GM21447 (cell line): ENCODE results near the gene PRKAG1.

Source experiments
- ATAC-seq: cut with Tn5 transposase; IDR thresholded peaks from one replicate; pipeline ENCODE4 v1.9.1; 2021; ENCODE audit not compliant: unreplicated experiment

Gene PRKAG1

DNA sequence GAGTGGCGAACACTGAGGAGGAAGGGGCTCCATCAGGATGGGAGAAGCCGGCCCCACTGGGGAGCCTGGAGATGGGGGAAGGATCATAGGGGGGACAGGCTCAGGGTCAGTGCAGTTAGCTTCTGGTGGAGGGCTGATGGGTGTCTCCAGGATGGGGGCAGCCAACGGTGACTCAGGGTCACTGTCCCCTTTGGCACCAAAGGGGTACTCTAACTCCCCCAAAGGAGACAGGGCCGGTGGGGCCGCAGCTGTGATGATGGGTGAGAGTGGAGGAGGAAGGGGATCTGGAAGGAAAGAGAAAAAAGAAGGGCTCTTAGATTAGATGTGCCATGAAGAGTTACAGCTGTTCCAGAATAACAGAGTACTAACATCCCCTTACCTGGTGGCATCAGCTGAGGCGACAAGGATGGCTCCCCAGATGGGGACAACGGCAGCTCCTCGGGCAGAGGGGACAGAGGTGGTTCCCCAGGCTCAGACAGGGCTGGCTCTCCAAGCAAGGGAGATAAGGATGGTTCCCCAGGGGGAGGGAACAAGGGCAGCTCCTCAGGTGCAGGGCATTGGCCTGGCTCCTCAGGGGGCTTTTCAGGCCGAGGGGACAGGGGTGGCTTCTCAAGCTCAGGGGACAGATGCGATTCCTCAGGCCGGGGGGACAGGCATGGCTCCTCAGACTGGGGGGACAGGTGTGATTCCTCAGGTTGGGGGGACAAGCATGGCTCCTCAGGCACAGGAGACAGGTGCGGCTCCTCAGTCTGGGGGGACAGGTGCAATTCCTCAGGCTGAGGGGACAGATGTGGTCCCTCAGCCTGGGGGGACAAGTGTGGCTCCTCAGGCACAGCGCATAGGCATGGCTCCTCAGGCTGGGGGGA, 32.2 kb upstream of the PRKAG1 start:
- no peak for ATAC-seq

DNA sequence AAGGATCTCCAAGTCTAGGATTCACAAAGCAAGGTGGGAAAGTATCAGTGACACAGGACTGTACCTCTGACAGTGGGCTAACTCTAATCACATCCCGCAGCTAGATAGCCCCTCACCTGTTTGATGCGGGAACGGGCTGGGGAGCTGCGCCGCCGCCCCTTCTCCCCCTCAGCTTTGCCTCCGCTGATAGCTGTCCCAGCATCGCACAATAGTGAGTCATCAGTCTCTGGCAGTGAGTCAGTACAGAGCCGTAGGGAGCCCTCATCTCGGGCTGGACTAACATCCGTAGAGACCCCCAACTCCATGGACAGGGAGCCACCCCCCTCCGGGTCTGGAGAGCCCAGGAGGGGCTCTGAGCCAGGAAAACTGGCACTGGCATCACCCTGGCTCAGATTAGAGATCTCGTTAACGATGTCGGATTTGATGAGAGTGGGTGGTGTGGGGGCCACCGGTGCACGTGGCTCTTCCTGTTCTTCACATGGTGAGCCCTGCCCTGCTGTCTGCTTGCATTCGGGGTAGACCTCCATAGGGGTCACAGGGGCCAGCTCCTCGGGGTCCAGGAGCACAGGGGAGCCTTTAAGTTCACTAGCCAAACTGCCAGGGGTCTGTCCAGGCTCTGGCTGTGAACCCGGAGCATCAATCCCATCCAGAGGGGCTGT, 31.1 kb upstream of the PRKAG1 start:
- ATAC-seq = no peak

DNA sequence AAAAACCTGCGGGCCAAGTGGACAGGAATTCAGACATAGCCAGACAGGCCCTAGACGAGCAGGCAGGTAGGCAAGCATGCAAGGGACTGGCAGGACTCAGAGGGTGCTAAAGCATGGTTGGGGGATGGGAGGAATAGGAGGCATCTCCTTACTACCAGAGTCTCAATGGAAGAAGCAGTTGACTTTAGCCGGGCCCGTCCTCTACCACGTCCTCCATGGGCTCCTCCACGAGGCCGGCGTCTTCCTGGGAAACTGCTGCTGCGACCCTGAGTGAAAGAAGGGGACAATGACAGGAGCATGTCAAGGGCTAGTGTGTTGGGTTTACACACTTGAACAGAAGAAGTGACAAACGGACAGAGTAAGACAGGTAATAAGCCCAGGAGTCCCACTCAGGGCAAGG, 30.4 kb upstream of the PRKAG1 start:
- ATAC-seq = no peak

DNA sequence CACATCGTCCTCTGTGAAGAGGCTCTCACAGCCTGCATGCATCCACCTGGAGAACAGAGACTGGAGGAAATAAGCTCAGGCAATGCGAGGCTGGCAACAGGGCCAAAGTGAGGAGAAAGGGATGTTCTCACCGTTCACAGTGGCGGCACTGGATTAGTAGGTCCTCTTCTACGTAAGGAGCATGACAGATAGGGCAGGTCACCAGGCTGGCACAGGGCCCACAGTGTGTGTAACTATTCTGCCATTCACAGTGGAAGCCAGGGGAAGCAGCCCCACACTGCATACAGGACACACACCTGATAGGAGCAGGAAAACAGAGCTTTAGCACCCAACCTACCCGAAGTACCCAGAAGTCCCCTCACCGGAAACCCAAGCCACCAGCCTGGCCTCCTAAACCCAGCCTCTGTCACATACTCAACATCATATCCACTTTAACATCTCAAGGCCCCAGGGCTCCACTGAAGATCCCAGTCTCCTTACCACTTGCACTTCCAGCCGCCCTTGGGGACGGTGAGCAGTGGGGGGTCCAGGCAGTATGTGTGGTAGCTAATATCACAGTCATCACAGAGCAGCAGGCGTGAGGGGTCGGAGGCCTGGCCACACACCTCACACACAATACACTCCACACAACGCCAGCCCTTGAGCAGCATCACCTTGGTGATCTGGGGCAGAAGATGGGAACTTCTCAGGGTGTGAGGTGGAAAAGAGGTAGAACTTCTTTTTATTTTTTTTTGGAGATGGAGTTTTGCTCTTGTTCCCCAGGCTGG, 27.7 kb upstream of the PRKAG1 start:
- ATAC-seq = no peak

DNA sequence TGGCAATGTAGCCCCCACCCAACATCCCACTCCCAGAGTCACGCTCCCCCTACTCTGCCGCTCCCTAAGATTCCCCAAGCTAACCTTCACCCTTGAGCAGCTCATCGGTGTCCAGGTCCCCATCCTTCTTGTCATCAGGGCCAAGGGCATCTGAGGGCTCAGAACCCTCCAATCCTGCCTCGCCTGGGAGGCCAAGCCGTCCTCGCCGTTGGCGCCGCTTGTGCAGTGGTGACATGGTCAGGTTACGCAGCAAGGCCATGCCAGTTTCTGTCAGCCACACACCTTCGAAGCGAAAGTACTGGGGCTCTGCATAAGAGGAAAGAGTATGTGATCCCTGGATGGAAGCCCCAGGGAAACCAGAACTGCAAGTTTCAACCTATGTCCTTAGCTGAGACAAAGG, 26.1 kb upstream of the PRKAG1 start:
- ATAC-seq = no peak

DNA sequence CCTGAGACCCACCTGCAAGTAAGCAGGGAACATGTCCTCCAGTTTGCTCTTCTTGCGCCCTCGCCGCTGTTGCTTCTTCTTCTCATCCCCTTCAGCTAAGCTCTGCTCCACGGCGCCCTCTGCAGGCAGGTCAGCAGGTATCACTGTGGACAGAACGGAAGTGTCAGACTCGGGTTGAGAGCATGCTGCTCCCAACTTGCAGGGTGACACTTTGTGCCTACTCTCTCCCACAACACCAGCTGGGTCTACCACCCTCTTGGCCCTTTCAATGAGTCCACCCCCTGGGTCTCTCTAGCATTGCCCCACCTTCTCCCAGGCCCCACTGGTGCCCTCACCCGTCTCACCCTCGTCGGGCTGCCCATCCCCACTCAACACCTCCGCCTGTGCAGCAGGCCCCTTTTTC, 25.3 kb upstream of the PRKAG1 start:
- ATAC-seq = no peak

DNA sequence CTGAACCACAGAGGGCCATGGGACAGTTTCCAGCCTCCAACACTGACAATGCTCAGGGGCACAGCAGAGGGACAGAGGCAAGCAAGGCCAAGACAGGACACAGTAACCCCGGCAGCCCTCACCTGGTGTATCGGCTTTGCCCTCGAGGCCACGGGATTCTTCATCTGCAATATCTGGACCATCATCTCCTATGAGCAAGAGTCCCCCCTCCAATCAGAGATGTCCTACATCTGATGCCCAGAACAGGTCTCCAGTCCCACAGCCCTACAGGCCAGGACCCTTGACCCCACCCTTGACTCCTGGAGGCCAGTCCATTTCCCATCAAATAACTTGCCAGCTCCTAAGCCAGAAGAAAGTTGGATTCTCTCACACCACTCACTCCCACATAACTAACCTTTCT, 24.7 kb upstream of the PRKAG1 start:
- no peak for ATAC-seq

DNA sequence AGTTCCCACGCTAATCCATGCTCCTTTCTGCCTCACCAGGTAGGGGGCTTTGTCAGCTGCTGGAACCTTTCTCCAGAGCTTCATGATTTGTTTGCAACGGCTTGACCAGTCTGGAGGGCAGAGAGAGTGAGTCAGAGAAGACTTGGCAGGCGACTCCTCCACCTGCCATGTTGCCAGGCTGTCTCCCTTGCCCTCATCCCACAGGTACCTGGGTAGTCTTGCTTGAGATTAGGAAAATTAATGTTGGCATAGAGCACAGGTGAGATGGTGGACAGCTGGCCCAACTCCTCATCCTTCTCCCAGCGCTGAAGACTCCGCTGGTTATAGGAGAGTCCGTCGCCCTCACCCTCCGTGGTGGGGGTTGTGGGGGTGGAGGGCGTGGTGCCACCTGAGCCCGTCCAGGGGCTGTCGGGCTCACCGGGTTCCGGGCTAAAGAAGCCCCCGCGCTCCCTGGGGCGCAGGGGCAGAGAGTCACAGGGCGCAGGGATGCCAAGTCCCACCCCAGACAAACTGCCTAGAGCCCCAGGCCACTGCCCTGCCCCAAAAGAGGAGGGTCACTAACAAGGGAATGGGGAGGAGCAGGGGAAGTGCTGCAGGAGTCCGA, 23.4 kb upstream of the PRKAG1 start:
- no peak for ATAC-seq

DNA sequence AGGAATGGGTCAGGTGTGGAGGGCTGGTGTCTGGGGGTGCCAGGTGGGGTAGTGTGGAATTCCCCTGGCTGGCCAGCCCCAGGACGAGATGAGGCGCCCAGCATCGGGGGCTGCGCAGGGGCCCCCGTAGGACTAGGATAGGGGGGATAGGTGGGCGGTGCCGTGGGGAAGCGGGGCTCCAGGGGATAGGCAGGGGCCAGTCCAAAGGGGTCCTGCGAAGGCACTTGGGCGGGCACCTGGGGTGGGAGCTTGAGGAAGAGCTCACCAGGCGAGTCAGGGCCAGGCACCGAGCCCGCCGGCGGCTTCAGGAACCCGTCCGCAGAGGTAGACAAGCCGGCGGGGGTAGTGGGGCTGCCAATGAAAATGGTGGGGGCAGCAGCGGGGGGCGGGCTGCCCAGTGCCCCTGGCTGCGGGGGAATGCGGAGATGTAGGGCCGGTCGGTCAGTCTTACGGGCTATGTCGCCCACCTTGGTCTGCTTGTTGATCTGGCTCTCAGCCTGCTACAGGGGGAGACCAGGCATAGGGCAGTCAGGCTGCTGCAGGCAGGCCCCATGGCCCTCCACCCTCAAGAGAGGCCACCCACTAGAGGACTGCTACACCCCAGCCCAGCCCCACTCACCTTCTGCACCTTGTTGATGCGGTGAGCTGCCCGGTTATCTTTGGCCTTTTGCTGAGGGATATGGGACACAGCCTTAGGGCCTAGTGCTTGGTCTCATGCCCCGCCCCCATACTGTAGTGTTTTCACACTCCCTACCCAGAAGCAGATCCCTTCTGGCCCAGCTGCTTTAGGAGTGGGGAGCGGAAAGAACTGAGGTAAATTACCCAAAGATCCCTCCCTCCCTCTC, 22.7 kb upstream of the PRKAG1 start:
- ATAC-seq = no peak

DNA sequence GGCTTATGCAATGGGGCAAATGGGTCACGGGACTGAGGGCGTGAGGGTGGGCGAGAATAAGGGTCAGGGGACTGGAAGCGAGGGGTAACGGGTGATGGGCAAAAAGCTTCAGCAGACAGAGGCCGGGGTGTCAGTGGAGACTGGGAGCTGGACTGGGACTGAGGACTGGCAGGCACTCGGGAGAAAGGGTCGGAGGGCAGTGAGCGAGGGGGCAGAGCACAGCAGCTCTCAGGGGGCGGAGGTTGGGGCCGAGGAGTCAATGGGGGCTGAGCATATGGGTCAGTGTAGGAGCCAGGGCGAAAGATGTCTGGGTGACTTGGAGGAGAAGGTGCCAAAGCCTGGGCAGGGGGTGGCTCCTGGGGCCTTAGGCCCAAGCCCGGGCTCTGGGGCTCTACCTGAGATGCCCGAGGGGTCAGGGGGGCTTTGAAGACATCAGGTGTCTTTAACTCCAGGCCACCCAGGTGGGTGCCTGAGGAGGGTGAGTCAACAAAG, 21.8 kb upstream of the PRKAG1 start:
- ATAC-seq = no peak

DNA sequence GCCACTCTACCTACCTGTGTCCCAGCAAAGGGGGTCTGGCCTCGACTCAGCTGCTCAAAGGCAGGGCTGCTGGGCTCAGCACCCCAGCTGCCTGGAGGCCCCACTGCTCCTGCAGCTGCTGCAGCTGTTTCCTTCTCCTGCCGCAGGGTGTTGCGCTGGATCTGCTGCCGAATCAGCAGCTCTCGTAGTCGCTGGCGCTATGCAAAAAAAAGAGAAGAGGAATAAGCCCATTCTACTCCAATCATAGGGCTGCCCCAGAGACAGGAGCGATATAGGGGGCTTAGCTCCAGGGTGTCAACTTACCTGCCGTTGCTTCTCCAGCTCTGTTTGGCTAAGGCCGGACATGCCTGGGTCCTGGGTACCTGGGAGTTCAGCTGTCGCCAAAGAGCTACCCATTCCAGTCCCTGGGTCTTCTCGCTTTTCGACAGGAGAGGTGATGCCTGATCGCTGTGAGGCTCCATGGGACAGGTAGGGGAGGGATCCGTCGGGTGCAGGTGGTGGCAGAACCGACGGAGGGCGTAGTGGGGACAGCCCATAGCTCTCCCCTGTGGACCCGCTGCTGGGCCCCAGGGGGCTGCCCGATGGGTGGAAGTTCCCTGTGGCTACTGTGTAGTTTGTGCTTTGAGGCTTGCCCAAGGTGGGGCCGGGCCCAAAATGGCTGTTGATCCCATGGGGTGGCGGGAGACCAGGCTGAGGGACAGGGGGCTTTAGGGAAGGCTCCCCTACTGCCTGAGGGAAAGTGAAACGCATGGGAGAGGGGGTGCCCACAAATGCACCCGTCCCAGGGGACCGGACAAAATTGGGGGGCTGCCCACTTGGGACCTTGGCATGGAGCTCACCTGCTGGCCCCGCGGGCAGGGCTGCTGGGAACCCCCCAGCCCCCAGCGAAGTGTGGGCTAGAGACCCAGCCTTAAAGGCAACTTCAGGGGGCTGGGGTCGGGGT, 21.1 kb upstream of the PRKAG1 start:
- no peak for ATAC-seq

DNA sequence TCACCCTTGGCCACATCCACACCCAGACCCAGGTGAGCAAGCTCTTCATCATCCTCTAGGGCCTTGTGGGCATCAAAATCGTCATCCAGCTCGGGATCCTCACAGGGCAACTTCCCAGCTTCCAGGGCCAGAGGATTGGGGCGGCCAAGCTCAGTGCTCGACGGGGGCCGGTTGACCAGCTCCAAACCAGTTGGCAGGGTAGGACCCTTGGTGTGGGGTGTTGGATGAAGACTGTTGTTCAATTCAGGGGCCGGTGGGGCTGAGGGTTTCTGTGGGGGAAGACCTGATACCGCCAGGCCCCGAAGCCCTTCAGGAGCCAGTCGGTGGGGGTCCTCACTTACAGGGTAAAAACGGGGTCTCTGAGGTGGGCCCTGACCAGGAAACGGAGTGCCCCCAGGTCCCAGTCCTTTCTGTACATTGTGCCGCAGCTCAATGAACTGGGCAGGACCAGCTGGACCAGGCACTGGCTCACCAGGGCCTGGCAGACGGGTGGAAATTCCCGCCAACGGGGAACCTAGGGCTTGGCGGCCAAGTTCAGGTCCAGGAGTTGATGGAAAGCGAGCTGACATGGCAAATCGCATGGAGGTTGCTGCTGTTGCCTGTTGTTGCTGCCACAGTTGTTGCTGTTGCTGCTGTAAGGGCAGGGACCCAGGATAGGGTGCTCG, 19.8 kb upstream of the PRKAG1 start:
- no peak for ATAC-seq

DNA sequence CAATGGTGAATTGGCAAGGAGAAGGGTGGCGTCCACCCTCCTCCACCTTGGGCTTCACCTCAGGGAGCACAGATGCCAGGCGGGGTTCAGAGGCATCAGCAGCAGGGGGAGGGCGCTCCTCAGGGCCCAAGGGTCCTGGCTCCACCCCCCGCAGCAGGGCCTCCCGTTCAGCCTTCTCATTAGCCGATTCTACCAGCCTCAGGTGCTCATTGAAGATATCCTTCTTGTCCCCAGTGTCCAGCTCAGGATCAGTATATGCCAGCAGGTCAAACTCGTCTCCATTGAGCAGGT, 19.3 kb upstream of the PRKAG1 start:
- no peak for ATAC-seq

DNA sequence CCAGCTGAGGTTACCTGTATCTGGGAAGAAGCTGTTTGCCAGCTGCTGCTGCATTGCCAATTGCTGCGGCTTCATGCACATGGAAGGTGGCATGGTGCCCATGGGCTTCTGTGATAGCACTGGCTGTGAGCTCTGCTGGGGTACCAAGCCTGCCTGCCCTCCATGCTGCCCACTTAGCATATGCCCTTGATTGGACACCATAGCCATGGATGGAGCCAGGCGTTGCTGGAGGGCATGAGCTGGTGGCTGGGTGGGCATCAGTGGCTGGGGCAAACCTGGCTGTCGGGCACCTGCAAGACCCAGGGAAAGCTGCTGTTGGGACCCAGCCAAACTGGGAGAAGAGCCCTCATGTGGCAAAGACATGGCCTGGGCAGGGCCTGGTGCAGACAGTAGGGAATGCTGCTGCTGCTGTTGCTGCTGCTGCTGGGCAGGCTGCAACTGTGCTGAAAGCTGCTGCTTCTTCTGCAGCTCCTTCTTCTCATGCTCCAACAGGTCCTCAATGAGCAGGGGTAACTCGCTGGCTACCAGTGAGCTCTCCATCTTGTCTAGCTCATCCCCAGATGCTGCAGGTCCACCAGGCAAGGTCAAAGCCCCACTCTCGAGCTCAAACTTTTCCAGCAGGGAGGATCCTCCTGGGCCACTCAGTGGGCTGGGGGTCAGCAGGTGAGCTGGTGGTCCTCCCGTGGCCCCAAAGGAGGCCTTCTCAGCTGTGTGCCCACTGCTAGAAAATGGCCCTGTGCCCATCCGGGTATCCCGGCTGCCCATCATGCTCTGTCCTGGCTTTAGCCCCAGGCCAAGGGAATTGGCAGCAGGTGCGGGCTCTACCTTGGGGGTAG, 18.8 kb upstream of the PRKAG1 start:
- no peak for ATAC-seq

DNA sequence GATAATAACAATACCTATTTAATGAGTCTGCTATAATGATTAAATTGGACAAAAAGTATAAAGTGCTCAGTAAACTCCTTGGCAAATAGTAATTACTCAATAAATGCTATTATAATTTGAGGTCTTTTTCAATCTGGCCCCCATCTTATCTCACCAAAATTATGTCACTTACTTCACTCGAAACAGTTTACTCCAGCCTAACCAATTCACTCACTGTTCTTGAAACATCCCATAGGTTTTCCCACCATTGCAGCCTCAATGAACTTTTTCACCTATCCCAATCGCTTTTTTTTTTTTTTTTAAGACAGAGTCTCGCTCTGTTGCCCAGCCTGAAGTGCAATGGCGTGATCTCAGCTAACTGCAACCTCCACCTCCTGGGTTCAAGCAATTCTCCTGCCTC, 17.5 kb upstream of the PRKAG1 start:
- ATAC-seq = no peak

DNA sequence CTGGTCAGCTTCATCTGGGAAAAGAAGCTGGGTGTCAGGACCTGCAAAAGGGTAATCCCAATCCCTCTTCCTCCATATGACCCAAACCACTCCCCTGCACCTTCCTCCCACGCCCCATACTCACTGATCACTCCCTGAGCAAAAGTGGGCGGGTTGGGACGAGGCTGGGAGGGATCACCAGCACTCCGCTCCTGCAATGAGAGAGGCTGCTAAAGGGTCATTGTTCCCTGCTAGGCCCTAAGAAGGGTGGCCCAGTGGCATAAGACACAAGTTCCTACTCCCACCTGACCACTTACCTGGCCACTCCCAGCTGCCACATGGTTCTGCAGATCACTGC, 15.7 kb upstream of the PRKAG1 start:
- ATAC-seq = no peak

DNA sequence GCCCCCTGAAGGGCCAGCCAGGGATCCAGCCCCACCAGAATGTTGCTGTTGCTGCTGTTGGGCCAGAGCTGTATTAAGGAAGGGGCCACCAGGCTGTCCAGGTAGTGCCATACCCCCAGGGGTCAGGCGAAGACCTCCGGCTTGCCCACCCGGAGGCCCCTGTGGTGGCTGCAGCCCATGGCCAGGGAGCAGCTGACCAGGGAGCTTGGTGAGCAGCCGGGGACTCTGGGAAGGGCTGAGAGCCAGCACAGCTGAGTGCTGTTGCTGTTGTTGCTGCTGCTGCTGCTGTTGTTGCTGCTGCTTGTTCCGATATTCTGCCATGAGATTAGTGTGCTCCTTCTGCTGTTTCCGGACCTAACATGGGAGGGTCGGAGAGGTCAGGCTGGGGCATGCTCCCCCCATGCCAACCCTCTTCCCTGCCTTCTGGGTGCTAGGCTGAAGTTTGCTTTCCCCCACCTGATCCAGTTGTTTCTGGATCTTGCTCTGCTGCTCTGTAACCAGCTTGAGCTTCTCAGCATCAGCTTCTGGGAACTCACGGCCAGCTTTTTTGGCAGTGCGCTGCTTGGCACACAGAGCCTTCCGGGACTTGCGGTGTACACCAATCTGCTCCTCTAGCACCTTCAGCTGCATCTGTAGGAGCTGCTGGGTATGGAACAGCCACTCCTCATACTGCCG, 15.2 kb upstream of the PRKAG1 start:
- ATAC-seq = no peak
